Hematopoietic multipotent progenitor cell treated with erythropoietin and hydrocortisone succinate and interleukin-3 and kit ligand, for 15 days (in vitro differentiated cells): Measurements from ENCODE around the gene DAZAP2.
"Not testable (repeated sequence)": the region's sequence is repeated elsewhere in the genome, so short reads cannot be mapped to it uniquely, and the experiment has no call there.

Experiments
- DNase-seq: peaks from one replicate; pipeline ENCODE4 v3.0.0-alpha.2; 2015; ENCODE audit warnings: low spot score

Gene DAZAP2

GRCh38 chr12:51217133-51217967, 21.3 kb upstream of the DAZAP2 start:
- no peak for DNase-seq

- peak; percentile 73 for DNase-seq
These were observed 20.5 kb upstream of the DAZAP2 start, which contains the start of gene POU6F1 for GRCh38 chr12:51217968-51218606. POU6F1 (minus strand) TSS chr12:51218062; CDS start chr12:51206836, 11,226 bp downstream.

GRCh38 chr12:51218607-51219161, 19.9 kb upstream of the DAZAP2 start:
- DNase-seq = no peak

- no peak for DNase-seq
These were observed 19.3 kb upstream of the DAZAP2 start for GRCh38 chr12:51219322-51219721.

- not testable (repeated sequence) for DNase-seq
These were observed 18.8 kb upstream of the DAZAP2 start for GRCh38 chr12:51219857-51220256.

GRCh38 chr12:51222461-51222860, 16.2 kb upstream of the DAZAP2 start:
- DNase-seq = no peak

- no peak for DNase-seq
These were observed 14.0 kb upstream of the DAZAP2 start for GRCh38 chr12:51224625-51225024.

- DNase-seq = no peak
These were observed 13.4 kb upstream of the DAZAP2 start for GRCh38 chr12:51225234-51225633.

- DNase-seq = no peak
These were observed 12.9 kb upstream of the DAZAP2 start for GRCh38 chr12:51225771-51226170.

- DNase-seq = not testable (repeated sequence)
These were observed 11.5 kb upstream of the DAZAP2 start for GRCh38 chr12:51227112-51227511.

GRCh38 chr12:51227962-51228361, 10.7 kb upstream of the DAZAP2 start:
- DNase-seq = no peak

- DNase-seq = no peak
These were observed 9.4 kb upstream of the DAZAP2 start for GRCh38 chr12:51229116-51229809.

- no peak for DNase-seq
These were observed 6.0 kb upstream of the DAZAP2 start for GRCh38 chr12:51232642-51233041.

GRCh38 chr12:51234530-51234929, 4.1 kb upstream of the DAZAP2 start:
- DNase-seq = no peak

- no peak for DNase-seq
These were observed 553 bp upstream of the DAZAP2 start for GRCh38 chr12:51238037-51238509.

GRCh38 chr12:51240971-51241370, 2.3 kb downstream of the DAZAP2 start:
- no peak for DNase-seq

GRCh38 chr12:51242120-51242519, 3.5 kb downstream of the DAZAP2 start:
- DNase-seq = no peak

- no peak for DNase-seq
These were observed 4.2 kb downstream of the DAZAP2 start for GRCh38 chr12:51242876-51243275.

- no peak for DNase-seq
These were observed 5.6 kb downstream of the DAZAP2 start for GRCh38 chr12:51244269-51244668.

- DNase-seq = no peak
These were observed 7.0 kb downstream of the DAZAP2 start for GRCh38 chr12:51245476-51246253.

- no peak for DNase-seq
These were observed 7.7 kb downstream of the DAZAP2 start for GRCh38 chr12:51246254-51246853.
